GM18499 (cell line): ENCODE measurements around the gene G2E3.

Experiments
- ATAC-seq: cut with Tn5 transposase; IDR thresholded peaks from one replicate; pipeline ENCODE4 v1.9.1; 2021; ENCODE audit warnings: moderate number of reproducible peaks; ENCODE audit not compliant: insufficient read depth, unreplicated experiment

G2E3 gene

GRCh38 chr14:30645600-30645999 lies 86.6 kb downstream of the G2E3 start:
- ATAC-seq: no peak

- ATAC-seq: no peak
Observed at GRCh38 chr14:30648471-30648870, 89.5 kb downstream of the G2E3 start.

DNA sequence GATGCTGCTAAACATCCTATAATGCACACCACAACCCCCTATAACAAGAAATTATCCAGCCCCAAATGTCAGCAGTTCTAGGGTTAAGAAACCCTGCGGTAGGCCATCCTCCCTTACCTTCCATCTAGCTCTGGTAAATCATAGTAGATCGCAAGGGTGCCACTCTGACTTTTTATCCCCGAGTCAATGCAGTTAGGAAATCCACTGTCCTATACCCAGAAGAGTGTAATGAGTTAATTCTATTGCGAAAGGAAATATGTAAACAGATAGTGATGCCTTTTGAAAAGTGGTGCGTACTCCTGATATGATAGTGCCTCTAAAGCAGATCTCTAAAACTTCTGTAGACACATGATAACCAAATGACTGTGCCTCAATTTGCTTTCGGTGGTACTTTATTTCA lies 93.0 kb downstream of the G2E3 start:
- ATAC-seq: no peak

- no peak for ATAC-seq
Observed at GRCh38 chr14:30655124-30655523, 96.2 kb downstream of the G2E3 start.

DNA sequence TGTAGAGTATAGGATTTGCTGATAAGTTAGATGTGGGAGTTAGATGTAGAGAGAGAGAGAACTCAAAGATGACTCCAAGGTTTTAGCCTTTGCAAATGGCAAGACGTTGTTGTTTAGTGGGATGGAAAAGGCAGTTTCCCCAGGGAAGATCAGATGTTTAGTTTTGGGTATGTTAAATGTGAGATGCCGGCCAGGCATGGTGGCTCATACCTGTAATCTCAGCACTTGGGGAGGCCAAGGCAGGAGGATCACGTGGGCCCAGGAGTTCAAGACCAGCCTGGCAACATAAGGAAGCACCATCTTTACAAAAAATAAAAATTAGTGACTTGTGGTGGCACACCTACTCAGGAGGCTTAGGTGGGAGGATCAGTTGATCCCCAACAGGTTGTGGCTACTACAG lies 96.7 kb downstream of the G2E3 start:
- ATAC-seq: no peak

GRCh38 chr14:30656190-30656632 lies 97.3 kb downstream of the G2E3 start:
- ATAC-seq: no peak

- ATAC-seq: no peak
Observed at GRCh38 chr14:30657050-30657449, 98.1 kb downstream of the G2E3 start.

DNA sequence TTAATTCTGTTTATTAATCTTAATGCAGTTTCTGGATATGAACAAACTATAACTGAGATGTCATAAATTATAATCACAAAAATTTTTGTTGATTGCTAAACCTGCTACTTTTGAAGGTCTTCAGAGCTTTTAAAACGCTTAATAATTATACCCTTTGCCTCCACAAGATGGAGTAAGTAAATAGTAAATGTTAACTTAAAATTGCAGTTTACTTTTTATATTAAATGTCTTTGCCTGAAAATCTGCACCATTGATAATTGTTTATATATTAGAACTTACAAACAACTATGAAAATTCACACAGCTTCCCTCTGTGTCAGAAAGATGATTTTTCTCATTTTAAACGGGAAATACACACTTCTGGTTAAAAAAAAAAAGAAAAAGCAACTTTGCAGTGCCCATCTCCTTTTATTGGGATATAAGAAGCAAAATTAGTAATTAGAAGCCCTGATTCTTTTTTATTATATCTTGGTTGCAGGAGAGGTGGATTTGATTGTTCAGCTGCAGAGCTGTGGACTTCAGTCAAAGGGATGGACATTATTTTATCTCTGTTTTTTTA lies 98.7 kb downstream of the G2E3 start:
- no peak for ATAC-seq

GRCh38 chr14:30658645-30659044 lies 99.7 kb downstream of the G2E3 start:
- ATAC-seq: no peak

GRCh38 chr14:30669594-30669993 lies 110.6 kb downstream of the G2E3 start:
- no peak for ATAC-seq
